ENCODE results near the gene OR51E1. TPM values are rescaled to one million over a fixed set of nuclear protein-coding genes. Genes with fewer than 3 reads are reported as not detected.

OR51E1 gene, protein sequence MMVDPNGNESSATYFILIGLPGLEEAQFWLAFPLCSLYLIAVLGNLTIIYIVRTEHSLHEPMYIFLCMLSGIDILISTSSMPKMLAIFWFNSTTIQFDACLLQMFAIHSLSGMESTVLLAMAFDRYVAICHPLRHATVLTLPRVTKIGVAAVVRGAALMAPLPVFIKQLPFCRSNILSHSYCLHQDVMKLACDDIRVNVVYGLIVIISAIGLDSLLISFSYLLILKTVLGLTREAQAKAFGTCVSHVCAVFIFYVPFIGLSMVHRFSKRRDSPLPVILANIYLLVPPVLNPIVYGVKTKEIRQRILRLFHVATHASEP
- not detected for total RNA-seq

DNA sequence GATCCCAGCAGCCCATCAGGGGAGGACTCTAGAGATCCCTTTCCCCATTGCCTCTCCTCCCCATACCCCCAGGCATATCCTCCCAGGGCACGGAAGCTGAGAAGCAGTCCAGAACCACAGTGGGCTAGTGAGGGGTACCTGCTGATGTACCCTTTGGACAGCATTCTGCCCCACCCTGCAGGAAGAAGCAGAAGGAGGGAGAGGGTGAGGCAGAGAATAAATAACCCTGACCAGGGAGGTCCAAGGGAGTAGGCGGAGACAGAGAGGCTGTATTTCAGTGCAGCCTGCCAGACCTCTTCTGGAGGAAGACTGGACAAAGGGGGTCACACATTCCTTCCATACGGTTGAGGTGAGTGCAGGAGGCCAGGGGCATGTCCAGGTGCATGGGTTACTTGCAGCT is at the start of gene OR51E1:
Gene OR51E1, plus strand, starts transcription at position 301 of the 400 bp plus-strand sequence. CDS start 8,545 bp downstream, outside the sequence.
- Mint-ChIP-seq H3K9me3 (ENCODE audit: low read depth) (no peaks in the 10 kb centered on the region), H3K27me3 (peaks cover 8% of the 10 kb centered on the region), H3K27ac (no peak within 1 kb of the TSS), H3K4me3 (no peak within 1 kb of the TSS), H3K36me3 (no peaks in the 10 kb centered on the region), H3K4me1 (no peaks in the 10 kb centered on the region)
- CTCF ChIA-PET: no interaction called here
- DNase-seq: no peak
- no peak for ATAC-seq

DNA sequence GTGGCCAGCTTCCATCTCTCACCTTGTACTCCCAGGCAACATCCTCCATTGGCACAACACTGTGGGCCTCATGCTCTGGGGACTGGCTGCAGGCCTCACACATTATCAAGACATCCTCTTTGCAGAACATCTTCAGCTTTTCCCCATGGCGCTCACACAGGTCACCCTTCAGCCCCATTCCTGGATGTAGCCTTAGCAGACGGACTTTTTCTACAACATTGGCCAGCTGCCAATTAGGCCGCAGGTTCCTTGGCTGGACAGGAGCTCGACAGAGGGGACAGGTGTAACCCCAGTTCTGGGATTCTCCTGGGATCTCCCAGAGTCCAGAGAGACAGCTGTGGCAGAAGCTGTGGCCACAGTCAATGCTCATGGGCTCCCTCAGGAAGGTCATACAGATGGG is 38.7 kb upstream of the OR51E1 start:
- no peak overlapping the region for H3K4me3 Mint-ChIP-seq
- H3K36me3 Mint-ChIP-seq: peaks cover 21% of the 10 kb centered on the region
- H3K27ac Mint-ChIP-seq: no peak overlapping the region
- H3K9me3 Mint-ChIP-seq (ENCODE audit: low read depth): no peaks in the 10 kb centered on the region
- ATAC-seq (no peak), DNase-seq (no peak)
- H3K27me3 Mint-ChIP-seq: no peaks in the 10 kb centered on the region
- CTCF ChIA-PET: interaction anchor here (4.8 kb wide), 1 partner anchor 418 kb away, joined by 21 read pairs; no protein-coding TSS in a partner anchor
- peaks cover 34% of the 10 kb centered on the region for H3K4me1 Mint-ChIP-seq

GRCh38 chr11:4606231-4607015 is 37.4 kb upstream of the OR51E1 start:
- H3K36me3 Mint-ChIP-seq: peaks cover 16% of the 10 kb centered on the region
- H3K4me1 Mint-ChIP-seq: peaks cover 41% of the 10 kb centered on the region
- ATAC-seq (no peak), DNase-seq (no peak)
- H3K27ac Mint-ChIP-seq: no peak overlapping the region
- H3K9me3 Mint-ChIP-seq (ENCODE audit: low read depth): no peaks in the 10 kb centered on the region
- CTCF ChIA-PET: interaction anchor here (1.3 to 4.8 kb wide), 3 partner anchors 31 to 424 kb away, joined by 3 to 21 read pairs (median 6); partner anchors contain the start of gene OR51D1
- H3K27me3 Mint-ChIP-seq: no peaks in the 10 kb centered on the region
- H3K4me3 Mint-ChIP-seq: peak overlapping the region; percentile 87

DNA sequence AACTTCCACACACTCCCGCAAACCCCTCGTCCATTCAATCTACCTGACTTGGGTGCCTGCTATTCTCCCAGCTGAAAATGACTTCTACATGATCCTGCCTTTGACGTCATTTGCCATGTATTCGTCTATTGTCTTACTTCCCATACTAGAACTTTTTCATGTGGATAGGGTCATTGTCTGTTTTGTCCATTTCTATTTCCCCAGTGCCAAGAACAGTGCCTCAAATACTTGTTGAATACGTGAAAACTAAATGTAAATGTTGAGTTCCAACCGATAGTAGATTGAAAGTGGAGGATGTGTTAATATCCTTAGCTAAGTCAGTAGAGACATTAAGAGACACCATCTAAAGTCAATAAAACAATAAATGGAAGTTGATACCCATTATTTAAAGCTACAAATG is 36.7 kb upstream of the OR51E1 start:
- ATAC-seq (no peak), DNase-seq (no peak)
- H3K9me3 Mint-ChIP-seq (ENCODE audit: low read depth): no peaks in the 10 kb centered on the region
- peaks cover 41% of the 10 kb centered on the region for H3K4me1 Mint-ChIP-seq
- H3K36me3 Mint-ChIP-seq: peaks cover 13% of the 10 kb centered on the region
- peak overlapping the region; percentile 92 for H3K27ac Mint-ChIP-seq
- CTCF ChIA-PET: interaction anchor here (0.6 to 4.8 kb wide), 5 partner anchors 30 to 473 kb away, joined by 3 to 21 read pairs (median 3); partner anchors contain the start of gene OR51D1
- H3K4me3 Mint-ChIP-seq: peak overlapping the region; percentile 87
- H3K27me3 Mint-ChIP-seq: no peaks in the 10 kb centered on the region

DNA sequence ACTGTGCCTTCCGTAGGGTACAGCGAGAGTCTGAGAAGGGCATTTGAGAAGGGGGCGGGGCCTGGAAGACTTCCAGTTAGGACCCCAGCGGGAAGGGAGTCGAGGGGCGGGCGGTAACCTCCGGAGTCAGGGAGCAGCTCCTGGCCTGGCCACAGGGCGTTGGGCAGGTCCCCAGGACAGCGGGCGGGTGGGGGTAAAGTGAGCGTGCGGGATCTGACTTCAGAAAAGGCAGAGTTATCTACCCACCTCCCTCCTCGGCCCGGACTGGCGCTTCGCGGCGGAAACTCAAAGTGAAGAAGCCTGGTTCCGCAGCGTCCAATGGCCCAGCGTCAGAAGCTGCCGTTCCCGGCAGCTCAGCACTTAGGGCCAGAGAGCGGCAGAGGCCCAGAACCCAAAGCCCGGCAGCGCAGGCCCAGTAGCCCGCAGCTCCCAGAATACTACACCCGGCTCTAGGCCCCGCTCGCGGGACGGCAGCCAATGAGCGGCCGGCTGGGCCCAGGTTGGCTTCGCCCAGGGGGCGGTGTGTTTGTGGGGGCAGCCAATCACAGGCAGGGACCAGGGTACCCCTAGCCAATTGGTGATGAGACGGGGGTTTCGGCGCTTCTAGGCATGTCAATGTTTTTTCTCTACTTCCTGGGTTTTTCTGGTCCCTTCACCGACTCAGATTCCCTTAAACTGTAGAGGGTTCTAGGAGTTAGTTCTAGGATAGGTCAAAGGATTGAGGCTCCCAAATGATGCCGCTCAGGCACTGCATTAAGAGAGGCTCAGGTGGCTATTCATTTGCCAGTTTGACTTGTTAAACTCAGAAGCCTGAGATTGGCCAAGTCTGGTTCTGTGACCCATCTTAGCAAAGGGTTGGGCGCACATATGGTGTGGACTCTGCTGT is 35.8 kb upstream of the OR51E1 start, which contains the start of gene TRIM68:
Gene TRIM68, minus strand, starts transcription at position 451 of the 886 bp plus-strand sequence. CDS start 2,727 bp downstream, outside the sequence.
- H3K27ac Mint-ChIP-seq: peak within 1 kb of the TSS; percentile 92
- H3K4me1 Mint-ChIP-seq: peaks cover 41% of the 10 kb centered on the region
- peak within 1 kb of the TSS; percentile 87 for H3K4me3 Mint-ChIP-seq
- H3K27me3 Mint-ChIP-seq: no peaks in the 10 kb centered on the region
- no peaks in the 10 kb centered on the region for H3K9me3 Mint-ChIP-seq (ENCODE audit: low read depth)
- peak; percentile 97 for DNase-seq
- CTCF ChIA-PET: interaction anchor here (0.6 to 4.8 kb wide), 4 partner anchors 402 to 474 kb away, joined by 3 to 21 read pairs (median 4); no protein-coding TSS in a partner anchor
- ATAC-seq: peak; percentile 100
- H3K36me3 Mint-ChIP-seq: peaks cover 13% of the 10 kb centered on the region

DNA sequence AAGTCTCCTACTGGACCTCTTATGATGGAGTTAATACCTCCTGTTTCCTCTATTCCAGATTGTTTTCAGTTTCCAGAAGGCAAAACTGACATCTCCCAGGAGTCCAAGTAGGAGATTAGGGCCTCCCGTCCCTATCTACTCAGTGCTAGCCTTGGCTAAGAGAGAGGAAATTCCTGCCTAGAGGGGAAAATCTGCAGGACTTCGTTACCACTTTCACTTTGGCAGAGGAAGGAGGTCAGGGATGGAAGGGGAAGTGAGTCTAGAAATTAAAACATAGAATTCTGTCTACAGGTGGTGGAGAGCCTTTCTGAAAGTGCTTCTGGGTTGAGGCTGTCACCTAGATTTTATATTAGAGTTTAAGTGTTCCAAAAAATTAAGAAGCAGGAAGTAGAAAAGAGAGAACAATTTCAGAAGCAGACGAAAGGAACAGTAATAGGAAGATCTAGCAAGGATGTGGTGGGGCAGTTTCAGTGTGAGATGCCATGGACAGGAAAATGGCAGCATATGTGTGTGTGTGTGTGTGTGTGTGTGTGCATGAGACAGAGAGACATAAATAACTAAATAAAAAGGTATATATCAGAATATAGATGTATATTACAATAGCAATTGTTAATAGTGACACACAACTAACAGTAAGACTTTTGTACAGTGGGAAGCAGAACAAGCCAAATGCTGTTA is 33.4 kb upstream of the OR51E1 start:
- H3K9me3 Mint-ChIP-seq (ENCODE audit: low read depth): no peaks in the 10 kb centered on the region
- DNase-seq: peak; percentile 68
- H3K36me3 Mint-ChIP-seq: peaks cover 4% of the 10 kb centered on the region
- ATAC-seq: no peak
- H3K4me1 Mint-ChIP-seq: peaks cover 40% of the 10 kb centered on the region
- CTCF ChIA-PET: no interaction called here
- no peaks in the 10 kb centered on the region for H3K27me3 Mint-ChIP-seq
- peak overlapping the region; percentile 56 for H3K4me3 Mint-ChIP-seq
- peak overlapping the region; percentile 85 for H3K27ac Mint-ChIP-seq

DNA sequence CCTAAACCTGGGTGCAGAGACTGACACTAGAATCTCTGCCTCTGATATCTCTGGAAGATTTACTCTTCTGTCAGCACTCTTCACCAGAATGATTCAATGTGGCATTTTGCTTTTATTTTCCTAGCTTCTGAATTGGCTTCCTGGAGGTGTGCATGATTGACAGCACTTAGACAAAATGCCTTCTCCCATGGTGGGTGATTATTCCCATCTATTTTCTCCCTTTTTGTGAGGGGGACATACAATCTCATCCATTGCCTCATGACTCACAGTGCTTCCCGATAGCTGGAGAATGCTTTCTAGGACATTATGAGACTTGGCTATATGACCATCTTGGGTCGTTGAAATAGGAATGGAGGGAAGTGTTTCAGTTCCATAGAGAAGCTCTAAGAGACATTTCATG is 31.8 kb upstream of the OR51E1 start:
- DNase-seq: no peak

GRCh38 chr11:4615856-4616444 is 27.8 kb upstream of the OR51E1 start:
- Mint-ChIP-seq H3K4me1 (peaks cover 1% of the 10 kb centered on the region), H3K27ac (no peak overlapping the region), H3K27me3 (peaks cover 8% of the 10 kb centered on the region), H3K9me3 (ENCODE audit: low read depth) (no peaks in the 10 kb centered on the region), H3K4me3 (no peak overlapping the region), H3K36me3 (no peaks in the 10 kb centered on the region)
- ATAC-seq (no peak), DNase-seq (no peak)
- CTCF ChIA-PET: no interaction called here

More for the DNA sequence above, 31.8 kb upstream of the OR51E1 start:
- no peak overlapping the region for H3K4me3 Mint-ChIP-seq
- H3K36me3 Mint-ChIP-seq: peaks cover 2% of the 10 kb centered on the region
- no peaks in the 10 kb centered on the region for H3K9me3 Mint-ChIP-seq (ENCODE audit: low read depth)
- CTCF ChIA-PET: interaction anchor here (1.0 kb wide), 1 partner anchor 25 kb away, joined by 5 read pairs; the partner anchor contains the start of gene OR51D1
- no peaks in the 10 kb centered on the region for H3K27me3 Mint-ChIP-seq
- H3K4me1 Mint-ChIP-seq: peaks cover 29% of the 10 kb centered on the region
- H3K27ac Mint-ChIP-seq: no peak overlapping the region
- no peak for ATAC-seq

- no peak for ATAC-seq
- Mint-ChIP-seq H3K27ac (no peak overlapping the region), H3K36me3 (no peaks in the 10 kb centered on the region), H3K9me3 (ENCODE audit: low read depth) (no peaks in the 10 kb centered on the region), H3K27me3 (peaks cover 13% of the 10 kb centered on the region), H3K4me3 (no peak overlapping the region), H3K4me1 (no peaks in the 10 kb centered on the region)
- CTCF ChIA-PET: no interaction called here
- no peak for DNase-seq
Measured at GRCh38 chr11:4619514-4619913, 24.3 kb upstream of the OR51E1 start.

- Mint-ChIP-seq H3K9me3 (ENCODE audit: low read depth) (peaks cover 3% of the 10 kb centered on the region), H3K36me3 (no peaks in the 10 kb centered on the region), H3K4me3 (no peak overlapping the region), H3K27me3 (peaks cover 36% of the 10 kb centered on the region), H3K4me1 (no peaks in the 10 kb centered on the region), H3K27ac (no peak overlapping the region)
- CTCF ChIA-PET: interaction anchor here (1.5 to 3.1 kb wide), 6 partner anchors 10 to 754 kb away, joined by 3 to 17 read pairs (median 5); partner anchors contain the start of gene OR51D1
- peak; percentile 77 for DNase-seq
- peak; percentile 63 for ATAC-seq
Measured at GRCh38 chr11:4626207-4627099, 17.3 kb upstream of the OR51E1 start.

GRCh38 chr11:4636136-4636535 is 7.6 kb upstream of the OR51E1 start:
- DNase-seq (no peak), ATAC-seq (no peak)
- no peaks in the 10 kb centered on the region for H3K36me3 Mint-ChIP-seq
- no peak overlapping the region for H3K4me3 Mint-ChIP-seq
- no peaks in the 10 kb centered on the region for H3K9me3 Mint-ChIP-seq (ENCODE audit: low read depth)
- peaks cover 16% of the 10 kb centered on the region for H3K27me3 Mint-ChIP-seq
- CTCF ChIA-PET: interaction anchor here (0.6 to 3.6 kb wide), 13 partner anchors 8 to 449 kb away, joined by 3 to 17 read pairs (median 5); no protein-coding TSS in a partner anchor
- no peak overlapping the region for H3K27ac Mint-ChIP-seq
- no peaks in the 10 kb centered on the region for H3K4me1 Mint-ChIP-seq

Measured in activated CD8-positive, alpha-beta memory T cell treated with anti-CD3 and anti-CD28 coated beads, Interleukin-2, amount 10 ng/mL, durations not matched to agents 7 days and 5 days (primary cell).